ENCODE data around the gene RGS17.

The RGS17 gene

GRCh38 chr6:153138930-153139329 lies 7.8 kb upstream of the RGS17 start:
- TF ChIP-seq REST (IDR thresholded peaks at IDR 0.05; ENCODE audit: low read depth) (peak; percentile 68), FOXM1 (IDR thresholded peaks at IDR 0.05; ENCODE audit: borderline replicate concordance, low read depth) (no peak), TCF12 (IDR thresholded peaks at IDR 0.05; ENCODE audit: low read depth) (no peak), TAF1 (IDR thresholded peaks at IDR 0.05; ENCODE audit: low read depth) (no peak), EP300 (IDR thresholded peaks at IDR 0.05; ENCODE audit: borderline replicate concordance) (no peak), RAD21 (IDR thresholded peaks at IDR 0.05; ENCODE audit: low read depth) (no peak), TEAD4 (IDR thresholded peaks at IDR 0.05) (no peak)
- TF ChIP-seq, protein P1, sequence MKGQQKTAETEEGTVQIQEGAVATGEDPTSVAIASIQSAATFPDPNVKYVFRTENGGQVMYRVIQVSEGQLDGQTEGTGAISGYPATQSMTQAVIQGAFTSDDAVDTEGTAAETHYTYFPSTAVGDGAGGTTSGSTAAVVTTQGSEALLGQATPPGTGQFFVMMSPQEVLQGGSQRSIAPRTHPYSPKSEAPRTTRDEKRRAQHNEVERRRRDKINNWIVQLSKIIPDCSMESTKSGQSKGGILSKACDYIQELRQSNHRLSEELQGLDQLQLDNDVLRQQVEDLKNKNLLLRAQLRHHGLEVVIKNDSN (IDR thresholded peaks at IDR 0.05): no peak

- TF ChIP-seq EGR1 (IDR thresholded peaks at IDR 0.05): no peak
- TF ChIP-seq, protein P2, sequence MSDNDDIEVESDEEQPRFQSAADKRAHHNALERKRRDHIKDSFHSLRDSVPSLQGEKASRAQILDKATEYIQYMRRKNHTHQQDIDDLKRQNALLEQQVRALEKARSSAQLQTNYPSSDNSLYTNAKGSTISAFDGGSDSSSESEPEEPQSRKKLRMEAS (IDR thresholded peaks at IDR 0.05): no peak
- no peak for TF ChIP-seq TCF12 (IDR thresholded peaks at IDR 0.05; ENCODE audit: low read depth)
- no peak for TF ChIP-seq TAF1 (IDR thresholded peaks at IDR 0.05; ENCODE audit: low read depth)
- TF ChIP-seq NFIC (IDR thresholded peaks at IDR 0.05): no peak
- no peak for TF ChIP-seq YY1 (IDR thresholded peaks at IDR 0.05; ENCODE audit: low read depth)
- TF ChIP-seq REST (IDR thresholded peaks at IDR 0.05; ENCODE audit: low read depth): no peak
- TF ChIP-seq, protein P1 (IDR thresholded peaks at IDR 0.05): no peak
- TF ChIP-seq CREB1 (IDR thresholded peaks at IDR 0.05; ENCODE audit: low read depth): no peak
- TF ChIP-seq FOXM1 (IDR thresholded peaks at IDR 0.05; ENCODE audit: borderline replicate concordance, low read depth): no peak
- TF ChIP-seq EP300 (IDR thresholded peaks at IDR 0.05; ENCODE audit: borderline replicate concordance): no peak
- no peak for TF ChIP-seq RAD21 (IDR thresholded peaks at IDR 0.05; ENCODE audit: low read depth)
- no peak for TF ChIP-seq ZBTB7A (IDR thresholded peaks at IDR 0.05; ENCODE audit: low read depth)
- no peak for TF ChIP-seq CEBPB (IDR thresholded peaks at IDR 0.05)
These were observed 4.6 kb upstream of the RGS17 start for GRCh38 chr6:153135681-153136080.

- TF ChIP-seq TCF12 (IDR thresholded peaks at IDR 0.05; ENCODE audit: low read depth) (no peak), YY1 (IDR thresholded peaks at IDR 0.05; ENCODE audit: low read depth) (no peak), CREB1 (IDR thresholded peaks at IDR 0.05; ENCODE audit: low read depth) (no peak), FOXM1 (IDR thresholded peaks at IDR 0.05; ENCODE audit: borderline replicate concordance, low read depth) (no peak), REST (IDR thresholded peaks at IDR 0.05; ENCODE audit: low read depth) (no peak), EGR1 (IDR thresholded peaks at IDR 0.05) (no peak), CEBPB (IDR thresholded peaks at IDR 0.05) (no peak), ZBTB7A (IDR thresholded peaks at IDR 0.05; ENCODE audit: low read depth) (no peak; the same call in 1 of the 2 replicates), NFIC (IDR thresholded peaks at IDR 0.05) (no peak), EP300 (IDR thresholded peaks at IDR 0.05; ENCODE audit: borderline replicate concordance) (no peak), RAD21 (IDR thresholded peaks at IDR 0.05; ENCODE audit: low read depth) (no peak)
- TF ChIP-seq, protein P1 (IDR thresholded peaks at IDR 0.05): no peak
These were observed 506 bp downstream of the RGS17 start for GRCh38 chr6:153130515-153131036.

DNA sequence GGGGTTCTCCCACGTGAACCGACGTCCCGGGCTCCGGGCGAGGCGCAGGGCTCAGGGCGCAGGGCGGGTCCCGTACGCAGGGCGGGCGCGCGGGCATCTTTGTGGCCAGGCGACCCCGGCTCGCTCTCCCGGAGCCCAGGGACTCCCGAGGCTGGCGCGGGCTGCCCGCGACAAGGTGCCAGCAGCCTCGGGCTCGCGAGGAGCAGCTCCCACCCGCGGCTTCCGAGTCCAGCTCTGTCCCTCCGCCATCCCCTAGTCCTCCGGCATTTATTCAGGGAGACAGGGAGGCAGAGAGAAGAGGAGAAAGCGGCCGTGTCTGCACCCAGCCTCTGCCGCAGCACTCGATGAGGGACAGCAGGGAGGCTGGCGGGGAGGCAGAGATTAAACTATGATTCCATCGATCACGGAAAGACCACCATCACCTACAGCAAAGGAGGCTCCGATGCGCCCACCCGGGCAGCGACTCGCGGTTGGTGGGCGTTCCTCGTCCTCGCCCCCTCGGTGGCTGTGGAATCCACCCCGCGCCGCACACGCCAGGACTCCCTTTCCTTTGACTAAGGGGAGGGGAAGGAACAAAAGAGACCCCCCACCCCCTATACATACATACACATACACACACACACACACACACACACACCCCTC lies 1.1 kb downstream of the RGS17 start:
- TF ChIP-seq CEBPB (IDR thresholded peaks at IDR 0.05): no peak
- TF ChIP-seq, protein P1 (IDR thresholded peaks at IDR 0.05): no peak
